Parathyroid adenoma (tissue), 2 donors: Measurements from ENCODE around the gene ACTN4.
A peak's percentile ranks its signal among the peaks of the same experiment; 100 is the strongest.

ENCODE experiments used
- H2AFZ ChIP-seq: fragments of 300-600 bp; sonication (generic); one replicate; pipeline ENCODE4 v1.7.0; 2017; ENCODE audit warnings: antibody characterized with exemption, mild to moderate bottlenecking
- H3K27ac ChIP-seq: fragments of 300-600 bp; sonication (generic); one replicate; pipeline ENCODE4 v1.7.0; 2017
- H3K27me3 ChIP-seq: fragments of 300-600 bp; sonication (generic); one replicate; pipeline ENCODE4 v1.7.0; 2017; ENCODE audit warnings: low read length; ENCODE audit not compliant: control insufficient read depth, insufficient read depth
- H3K36me3 ChIP-seq: fragments of 300-600 bp; sonication (generic); one replicate; pipeline ENCODE4 v1.7.0; 2017; ENCODE audit warnings: low read length; ENCODE audit not compliant: control insufficient read depth, insufficient read depth
- H3K4me1 ChIP-seq: fragments of 300-600 bp; sonication (generic); one replicate; pipeline ENCODE4 v1.7.0; 2017; ENCODE audit warnings: control low read depth
- H3K4me2 ChIP-seq: fragments of 300-600 bp; sonication (generic); one replicate; pipeline ENCODE4 v1.7.0; 2017; ENCODE audit warnings: low read length
- H3K4me3 ChIP-seq: fragments of 300-600 bp; sonication (generic); one replicate; pipeline ENCODE4 v1.7.0; 2017; ENCODE audit warnings: low read depth, low read length
- H3K79me2 ChIP-seq: fragments of 300-600 bp; sonication (generic); one replicate; pipeline ENCODE4 v1.7.0; 2017; ENCODE audit warnings: control low read depth
- H3K9ac ChIP-seq: fragments of 300-600 bp; sonication (generic); one replicate; pipeline ENCODE4 v1.7.0; 2017; ENCODE audit warnings: mild to moderate bottlenecking
- H3K9me3 ChIP-seq: fragments of 300-600 bp; sonication (generic); one replicate; pipeline ENCODE4 v1.7.0; 2017; ENCODE audit warnings: low read length; ENCODE audit not compliant: control insufficient read depth
- CTCF ChIP-seq: fragments of 300-600 bp; sonication (generic); IDR thresholded peaks from one replicate; pipeline ENCODE4 v1.7.0; 2017; ENCODE audit warnings: antibody characterized with exemption, mild to moderate bottlenecking
- donor health status: primary hyperparathyroidism.

Gene ACTN4

GRCh38 chr19:38679839-38680238 is 32.4 kb downstream of the ACTN4 start:
- Histone ChIP-seq H3K79me2 (peaks cover 67% of the 10 kb centered on the region), H3K9ac (no peak overlapping the region), H3K36me3 (no peaks in the 10 kb centered on the region), H3K27me3 (no peaks in the 10 kb centered on the region), H3K27ac (peak overlapping the region; percentile 100), H3K4me2 (no peak overlapping the region), H3K4me1 (peaks cover 96% of the 10 kb centered on the region), H2AFZ (no peak overlapping the region), H3K9me3 (no peaks in the 10 kb centered on the region), H3K4me3 (no peak overlapping the region)
- no peak for TF ChIP-seq CTCF

GRCh38 chr19:38682195-38682867 is 34.9 kb downstream of the ACTN4 start:
- no peaks in the 10 kb centered on the region for H3K36me3 ChIP-seq
- H3K79me2 ChIP-seq: peaks cover 57% of the 10 kb centered on the region
- no peaks in the 10 kb centered on the region for H3K27me3 ChIP-seq
- H3K9ac ChIP-seq: no peak overlapping the region
- H2AFZ ChIP-seq: no peak overlapping the region
- H3K4me1 ChIP-seq: peaks cover 96% of the 10 kb centered on the region
- no peak overlapping the region for H3K4me3 ChIP-seq
- H3K9me3 ChIP-seq: no peaks in the 10 kb centered on the region
- peak overlapping the region; percentile 60 for H3K4me2 ChIP-seq
- peak overlapping the region; percentile 100 for H3K27ac ChIP-seq
- no peak for TF ChIP-seq CTCF

- Histone ChIP-seq H3K9ac (peak overlapping the region; percentile 74), H3K4me1 (peaks cover 97% of the 10 kb centered on the region), H2AFZ (no peak overlapping the region), H3K4me2 (peak overlapping the region; percentile 60), H3K4me3 (peak overlapping the region; percentile 27), H3K79me2 (peaks cover 61% of the 10 kb centered on the region), H3K36me3 (no peaks in the 10 kb centered on the region), H3K27me3 (no peaks in the 10 kb centered on the region), H3K27ac (peak overlapping the region; percentile 100), H3K9me3 (no peaks in the 10 kb centered on the region)
- no peak for TF ChIP-seq CTCF
Measured at GRCh38 chr19:38682872-38683392, 35.5 kb downstream of the ACTN4 start.

GRCh38 chr19:38683393-38684077 is 36.1 kb downstream of the ACTN4 start:
- H3K4me1 ChIP-seq: peaks cover 92% of the 10 kb centered on the region
- peaks cover 66% of the 10 kb centered on the region for H3K79me2 ChIP-seq
- H3K4me3 ChIP-seq: peak overlapping the region; percentile 27
- H3K4me2 ChIP-seq: peak overlapping the region; percentile 65
- no peaks in the 10 kb centered on the region for H3K9me3 ChIP-seq
- no peak overlapping the region for H2AFZ ChIP-seq
- H3K27ac ChIP-seq: peak overlapping the region; percentile 100
- H3K9ac ChIP-seq: peak overlapping the region; percentile 81
- no peak for TF ChIP-seq CTCF
- H3K27me3 ChIP-seq: no peaks in the 10 kb centered on the region
- H3K36me3 ChIP-seq: no peaks in the 10 kb centered on the region
